ENCODE results near the gene PDGFB. TPM values are rescaled to one million over a fixed set of nuclear protein-coding genes. Genes with fewer than 3 reads are reported as not detected.
A peak's percentile ranks its signal among the peaks of the same experiment; 100 is the strongest.

PDGFB gene
- total RNA-seq, 2 donors from 2014 or later: 7.5 to 8.1 TPM

- intact Hi-C loops (cut with DNase I): no loop called here
- DNase-seq (ENCODE audit: low spot score): no peak
These were observed 11.7 kb downstream of the PDGFB start for GRCh38 chr22:39232806-39233709.

GRCh38 chr22:39232246-39232645 is 12.5 kb downstream of the PDGFB start:
- intact Hi-C loops (cut with DNase I): no loop called here
- DNase-seq (ENCODE audit: low spot score): no peak

- intact Hi-C loops (cut with DNase I): no loop called here
- DNase-seq (ENCODE audit: low spot score): no peak
These were observed 13.4 kb downstream of the PDGFB start for GRCh38 chr22:39231197-39231950.

- DNase-seq (ENCODE audit: low spot score): no peak
- intact Hi-C loops (cut with DNase I): no loop called here
These were observed 14.3 kb downstream of the PDGFB start for GRCh38 chr22:39230261-39231196.

- DNase-seq (ENCODE audit: low spot score): no peak
These were observed 15.0 kb downstream of the PDGFB start for GRCh38 chr22:39229688-39230260.

GRCh38 chr22:39229075-39229474 is 15.7 kb downstream of the PDGFB start:
- DNase-seq (ENCODE audit: low spot score): no peak
- intact Hi-C loops (cut with DNase I): no loop called here

More at GRCh38 chr22:39229688-39230260, 15.0 kb downstream of the PDGFB start:
- intact Hi-C loops (cut with DNase I): no loop called here

GRCh38 chr22:39227542-39228272 is 17.1 kb downstream of the PDGFB start:
- no peak for DNase-seq (ENCODE audit: low spot score)
- intact Hi-C loops (cut with DNase I): loop anchor here in 1 of 2 donors (1.0 kb wide), 1 partner anchor 9 kb away; no protein-coding TSS in a partner anchor

GRCh38 chr22:39226353-39226752 is 18.4 kb downstream of the PDGFB start:
- intact Hi-C loops (cut with DNase I): no loop called here

GRCh38 chr22:39225591-39225990 is 19.2 kb downstream of the PDGFB start:
- intact Hi-C loops (cut with DNase I): no loop called here

More at GRCh38 chr22:39226353-39226752, 18.4 kb downstream of the PDGFB start:
- no peak for DNase-seq (ENCODE audit: low spot score)

GRCh38 chr22:39224550-39224949 is 20.2 kb downstream of the PDGFB start:
- DNase-seq (ENCODE audit: low spot score): no peak
- intact Hi-C loops (cut with DNase I): no loop called here

More at GRCh38 chr22:39225591-39225990, 19.2 kb downstream of the PDGFB start:
- no peak for DNase-seq (ENCODE audit: low spot score)

GRCh38 chr22:39223091-39223710 is 21.6 kb downstream of the PDGFB start:
- peak; percentile 42 for DNase-seq (ENCODE audit: low spot score)
- intact Hi-C loops (cut with DNase I): no loop called here

- intact Hi-C loops (cut with DNase I): no loop called here
- DNase-seq (ENCODE audit: low spot score): peak; percentile 53
These were observed 22.6 kb downstream of the PDGFB start for GRCh38 chr22:39221999-39222686.

- DNase-seq (ENCODE audit: low spot score): peak; percentile 31
- intact Hi-C loops (cut with DNase I): no loop called here
These were observed 23.6 kb downstream of the PDGFB start for GRCh38 chr22:39220890-39221850.

- intact Hi-C loops (cut with DNase I): no loop called here
- no peak for DNase-seq (ENCODE audit: low spot score)
These were observed 24.3 kb downstream of the PDGFB start for GRCh38 chr22:39220450-39220849.

- intact Hi-C loops (cut with DNase I): no loop called here
These were observed 25.4 kb downstream of the PDGFB start for GRCh38 chr22:39219071-39220039.

More at GRCh38 chr22:39219071-39220039, 25.4 kb downstream of the PDGFB start:
- DNase-seq (ENCODE audit: low spot score): no peak
